Spinal cord (tissue), 10 donors: ENCODE results near the gene CHRND. TPM values are rescaled to one million over a fixed set of nuclear protein-coding genes. Genes with fewer than 3 reads are reported as not detected.

ENCODE experiments used
- DNase-seq, 6 donors: peaks; one replicate each; pipeline versions ENCODE4 v3.0.0 to v3.0.0-alpha.2; 2013 to 2015; ENCODE audit warnings: low spot score in 6 of 6, low read depth in 4 of 6
- H3K27ac ChIP-seq: one replicate; pipeline ENCODE4 v1.5.1; 2013; ENCODE audit warnings: low read depth, low read length, control low read depth
- H3K27me3 ChIP-seq: one replicate; pipeline ENCODE4 v1.6.1; 2013; ENCODE audit warnings: low read length; ENCODE audit not compliant: control insufficient read depth, insufficient read depth
- H3K36me3 ChIP-seq: one replicate; pipeline ENCODE4 v1.6.1; 2013; ENCODE audit warnings: low read length; ENCODE audit not compliant: control insufficient read depth, insufficient read depth
- H3K4me1 ChIP-seq: one replicate; pipeline ENCODE4 v1.6.1; 2013; ENCODE audit warnings: low read length; ENCODE audit not compliant: control insufficient read depth, insufficient read depth
- H3K4me3 ChIP-seq: one replicate; pipeline ENCODE4 v1.5.1; 2013; ENCODE audit warnings: low read depth, low read length, control low read depth
- H3K9me3 ChIP-seq: one replicate; pipeline ENCODE4 v1.6.1; 2013; ENCODE audit warnings: low read length; ENCODE audit not compliant: control insufficient read depth, insufficient read depth
- WGBS: methylation state at CpG from one replicate; pipeline ENCODE4 v1.1.5; 2013; ENCODE audit warnings: missing lambda C conversion rate; ENCODE audit not compliant: insufficient coverage; 5-methylcytosine and 5-hydroxymethylcytosine counted together
- polyA plus RNA-seq, 2 donors: library from polyadenylated mRNA; unstranded; fragments of 120-200 nt; gene quantifications; one replicate each; pipeline ENCODE4 v1.2.1, GENCODE V29; 2013; ENCODE audit not compliant: insufficient read length in 2 of 2
- total RNA-seq, 2 donors: library from RNA; depleted of rRNA in 1 of 2; stranded (reverse); fragments of 120-200 nt in 1 of 2; fragments of >200 nt in 1 of 2; gene quantifications; one replicate each; pipeline versions ENCODE4 v1.2.3 to v1.2.4, GENCODE V29; 2013 to 2014
- donor health status: healthy.

Gene CHRND
- total and polyA plus RNA-seq, 4 donors = 0.10 to 0.74 (median 0.28) TPM

- Histone ChIP-seq H3K4me1 (peaks cover 47% of the 10 kb centered on the region), H3K9me3 (no peaks in the 10 kb centered on the region), H3K27ac (no peak overlapping the region), H3K27me3 (peaks cover 20% of the 10 kb centered on the region), H3K4me3 (peak overlapping the region; percentile 42), H3K36me3 (no peaks in the 10 kb centered on the region)
- WGBS = 15% methylated on average over 15 of the region's 16 CpGs
- DNase-seq = peak in 1 of 6 donors; percentile 31
Observed at GRCh38 chr2:232503809-232504323, 22.1 kb upstream of the CHRND start.

DNA sequence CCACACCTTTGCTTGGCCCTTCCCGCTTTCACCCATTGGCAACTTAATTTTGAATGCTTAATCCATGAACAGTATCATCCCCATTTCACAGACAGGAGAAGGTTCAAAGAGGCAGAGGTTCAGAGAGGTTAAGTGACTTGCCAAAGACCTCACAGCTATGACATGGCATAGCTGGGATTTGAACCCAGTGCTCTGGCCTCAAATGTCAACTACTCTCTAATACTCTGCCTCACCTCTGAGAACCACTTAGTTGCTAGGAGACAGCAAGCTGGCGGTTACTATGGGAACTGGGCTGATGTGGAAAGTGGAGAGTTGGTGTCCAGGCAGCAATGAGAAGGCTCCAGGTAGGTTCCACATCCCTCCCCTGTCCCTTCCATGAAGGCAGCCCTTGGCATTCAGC lies 21.5 kb upstream of the CHRND start:
- no peaks in the 10 kb centered on the region for H3K36me3 ChIP-seq
- DNase-seq = peak in 2 of 6 donors; percentile 53 to 93
- no peak overlapping the region for H3K4me3 ChIP-seq
- peaks cover 47% of the 10 kb centered on the region for H3K4me1 ChIP-seq
- no peak overlapping the region for H3K27ac ChIP-seq
- H3K9me3 ChIP-seq = no peaks in the 10 kb centered on the region
- peaks cover 20% of the 10 kb centered on the region for H3K27me3 ChIP-seq
- WGBS = 63% methylated on average over 1 of the region's 2 CpGs

- H3K36me3 ChIP-seq = no peaks in the 10 kb centered on the region
- 25% methylated on average over 10 of the region's 10 CpGs for WGBS
- H3K27ac ChIP-seq = no peak overlapping the region
- no peaks in the 10 kb centered on the region for H3K9me3 ChIP-seq
- peaks cover 48% of the 10 kb centered on the region for H3K4me1 ChIP-seq
- H3K27me3 ChIP-seq = peaks cover 20% of the 10 kb centered on the region
- peak in 1 of 6 donors; percentile 74 for DNase-seq
- no peak overlapping the region for H3K4me3 ChIP-seq
Observed at GRCh38 chr2:232505856-232506255, 20.1 kb upstream of the CHRND start.

DNA sequence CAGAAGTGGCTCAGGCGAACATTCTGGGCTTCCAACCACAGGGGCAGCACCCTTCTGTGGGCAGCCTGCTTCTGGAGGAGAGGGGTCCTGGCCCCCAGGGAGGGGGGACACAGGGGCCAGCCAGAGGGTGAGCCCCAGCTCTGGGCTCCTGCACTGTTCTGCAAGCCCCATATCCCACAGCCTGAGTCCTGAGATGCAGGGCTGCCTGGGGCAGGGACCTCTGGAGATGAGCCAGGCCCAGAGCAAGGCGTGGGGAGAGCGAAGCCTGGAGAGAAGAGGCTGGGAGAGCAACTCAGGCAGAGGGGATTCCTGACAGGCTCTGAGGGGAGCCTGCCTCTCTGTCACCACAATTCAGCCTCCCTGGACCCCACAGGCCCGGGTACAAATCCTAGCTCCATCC lies 19.3 kb upstream of the CHRND start:
- DNase-seq = no peak
- Histone ChIP-seq H3K27me3 (peaks cover 20% of the 10 kb centered on the region), H3K27ac (no peak overlapping the region), H3K36me3 (no peaks in the 10 kb centered on the region), H3K4me1 (peaks cover 48% of the 10 kb centered on the region), H3K9me3 (no peaks in the 10 kb centered on the region), H3K4me3 (no peak overlapping the region)
- 68% methylated on average over 3 of the region's 4 CpGs for WGBS

- H3K27me3 ChIP-seq = peaks cover 18% of the 10 kb centered on the region
- 69% methylated on average over 4 of the region's 7 CpGs for WGBS
Observed at GRCh38 chr2:232508251-232508650, 17.7 kb upstream of the CHRND start.

GRCh38 chr2:232511336-232511890 lies 14.5 kb upstream of the CHRND start:
- peak in 2 of 6 donors; percentile 48 to 74 for DNase-seq
- no peaks in the 10 kb centered on the region for H3K27me3 ChIP-seq
- H3K36me3 ChIP-seq = no peaks in the 10 kb centered on the region
- H3K4me3 ChIP-seq = no peak overlapping the region
- H3K9me3 ChIP-seq = no peaks in the 10 kb centered on the region
- 38% methylated on average over 11 of the region's 11 CpGs for WGBS
- H3K4me1 ChIP-seq = peaks cover 35% of the 10 kb centered on the region
- no peak overlapping the region for H3K27ac ChIP-seq

More at GRCh38 chr2:232508251-232508650, 17.7 kb upstream of the CHRND start:
- no peak for DNase-seq
- peaks cover 52% of the 10 kb centered on the region for H3K4me1 ChIP-seq
- H3K36me3 ChIP-seq = no peaks in the 10 kb centered on the region
- no peak overlapping the region for H3K27ac ChIP-seq
- H3K9me3 ChIP-seq = no peaks in the 10 kb centered on the region
- no peak overlapping the region for H3K4me3 ChIP-seq

DNA sequence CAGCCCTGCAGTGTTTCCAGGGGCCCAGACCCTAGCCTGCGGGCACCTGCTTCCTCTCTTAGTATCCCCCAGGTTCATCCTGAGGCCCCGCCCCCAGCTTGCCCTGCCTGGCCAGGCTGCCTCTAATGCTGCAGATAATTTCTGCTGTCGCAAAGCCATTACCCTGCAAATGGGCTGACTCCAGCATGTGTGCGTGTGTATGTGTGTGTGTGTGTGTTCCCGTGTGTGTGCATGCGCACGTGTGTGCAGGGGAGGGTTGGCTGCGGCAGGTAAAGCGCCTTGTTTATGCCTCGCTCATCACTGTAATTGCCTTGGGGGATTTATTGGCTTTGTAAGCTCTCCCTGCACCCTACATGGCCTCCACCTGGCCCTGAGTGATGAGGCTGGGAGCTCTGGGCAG lies 13.4 kb upstream of the CHRND start:
- H3K4me1 ChIP-seq = peaks cover 30% of the 10 kb centered on the region
- no peaks in the 10 kb centered on the region for H3K27me3 ChIP-seq
- no peak overlapping the region for H3K4me3 ChIP-seq
- no peaks in the 10 kb centered on the region for H3K36me3 ChIP-seq
- WGBS = 45% methylated on average over 8 of the region's 10 CpGs
- DNase-seq = peak in 4 of 6 donors; percentile 43 to 97 (median 66)
- no peaks in the 10 kb centered on the region for H3K9me3 ChIP-seq
- H3K27ac ChIP-seq = no peak overlapping the region

- Histone ChIP-seq H3K27me3 (no peaks in the 10 kb centered on the region), H3K9me3 (no peaks in the 10 kb centered on the region)
Observed at GRCh38 chr2:232513353-232513752, 12.6 kb upstream of the CHRND start.

GRCh38 chr2:232515639-232516038 lies 10.3 kb upstream of the CHRND start:
- no peak for DNase-seq
- WGBS = 91% methylated on average over 6 of the region's 7 CpGs
- Histone ChIP-seq H3K4me3 (no peak overlapping the region), H3K9me3 (no peaks in the 10 kb centered on the region), H3K27me3 (no peaks in the 10 kb centered on the region), H3K4me1 (peaks cover 31% of the 10 kb centered on the region), H3K36me3 (no peaks in the 10 kb centered on the region), H3K27ac (no peak overlapping the region)

More at GRCh38 chr2:232513353-232513752, 12.6 kb upstream of the CHRND start:
- WGBS = 100% methylated on average over 1 of the region's 5 CpGs
- DNase-seq = no peak
- H3K4me3 ChIP-seq = no peak overlapping the region
- no peaks in the 10 kb centered on the region for H3K36me3 ChIP-seq
- H3K4me1 ChIP-seq = peaks cover 25% of the 10 kb centered on the region
- no peak overlapping the region for H3K27ac ChIP-seq

- no peaks in the 10 kb centered on the region for H3K36me3 ChIP-seq
- peaks cover 5% of the 10 kb centered on the region for H3K27me3 ChIP-seq
- no peak for DNase-seq
- H3K27ac ChIP-seq = no peak overlapping the region
- no peaks in the 10 kb centered on the region for H3K9me3 ChIP-seq
- H3K4me3 ChIP-seq = no peak overlapping the region
- 100% methylated on average over 3 of the region's 3 CpGs for WGBS
- H3K4me1 ChIP-seq = peaks cover 26% of the 10 kb centered on the region
Observed at GRCh38 chr2:232516551-232516950, 9.4 kb upstream of the CHRND start.
